Activated CD4-positive, alpha-beta T cell treated with anti-CD3 and anti-CD28 coated beads for 24 hours (primary cell): ENCODE data around the gene OR2J3.
"Not testable (repeated sequence)": the region's sequence is repeated elsewhere in the genome, so short reads cannot be mapped to it uniquely, and the experiment has no call there.

Experiments used
- DNase-seq, 2 donors: peaks; one replicate each; pipeline ENCODE4 v3.0.0-alpha.2; 2020; ENCODE audit warnings: low read depth in 2 of 2

Gene OR2J3

GRCh38 chr6:29107758-29108157 lies at the start of gene OR2J3:
Gene OR2J3 (plus strand): TSS chr6:29108058. CDS start chr6:29111891, 3,833 bp downstream.
- no peak for DNase-seq

GRCh38 chr6:29071831-29072723 lies 35.8 kb upstream of the OR2J3 start:
- DNase-seq, result no peak

- no peak for DNase-seq
These were observed 28.7 kb upstream of the OR2J3 start for GRCh38 chr6:29079203-29079602.

GRCh38 chr6:29081312-29081711 lies 26.5 kb upstream of the OR2J3 start:
- DNase-seq, result no peak

- DNase-seq, result no peak
These were observed 25.4 kb upstream of the OR2J3 start for GRCh38 chr6:29082457-29082856.

- no peak for DNase-seq
These were observed 20.6 kb upstream of the OR2J3 start, which contains the start of gene OR2B3 for GRCh38 chr6:29087213-29087612. Gene OR2B3 (minus strand): TSS chr6:29087313. CDS start chr6:29087248, 65 bp downstream.

GRCh38 chr6:29092957-29093356 lies 14.9 kb upstream of the OR2J3 start:
- no peak for DNase-seq

GRCh38 chr6:29097803-29098202 lies 10.1 kb upstream of the OR2J3 start:
- no peak for DNase-seq

GRCh38 chr6:29099190-29099589 lies 8.7 kb upstream of the OR2J3 start, which contains the start of gene OR2J1:
Gene OR2J1 (plus strand): TSS chr6:29099490. CDS start chr6:29100943, 1,453 bp downstream.
- DNase-seq, result no peak

GRCh38 chr6:29112135-29112534 lies 4.3 kb downstream of the OR2J3 start:
- no peak for DNase-seq

- not testable (repeated sequence) for DNase-seq
These were observed 7.1 kb downstream of the OR2J3 start for GRCh38 chr6:29114964-29115363.

GRCh38 chr6:29129326-29130012 lies 21.6 kb downstream of the OR2J3 start:
- no peak for DNase-seq

- DNase-seq, result no peak
These were observed 22.8 kb downstream of the OR2J3 start for GRCh38 chr6:29130644-29131043.

GRCh38 chr6:29131691-29132090 lies 23.8 kb downstream of the OR2J3 start:
- no peak for DNase-seq

GRCh38 chr6:29137724-29138123 lies 29.9 kb downstream of the OR2J3 start:
- no peak for DNase-seq

- no peak for DNase-seq
These were observed 33.7 kb downstream of the OR2J3 start for GRCh38 chr6:29141606-29142005.

GRCh38 chr6:29142309-29142708 lies 34.5 kb downstream of the OR2J3 start:
- no peak for DNase-seq

GRCh38 chr6:29146179-29146578 lies 38.3 kb downstream of the OR2J3 start:
- DNase-seq, result no peak

GRCh38 chr6:29147074-29147473 lies 39.2 kb downstream of the OR2J3 start:
- no peak for DNase-seq

- not testable (repeated sequence) for DNase-seq
These were observed 41.6 kb downstream of the OR2J3 start for GRCh38 chr6:29149444-29149843.

- no peak for DNase-seq
These were observed 45.2 kb downstream of the OR2J3 start for GRCh38 chr6:29153083-29153482.

GRCh38 chr6:29155182-29155581 lies 47.3 kb downstream of the OR2J3 start:
- DNase-seq, result not testable (repeated sequence)

GRCh38 chr6:29159922-29160321 lies 52.1 kb downstream of the OR2J3 start:
- not testable (repeated sequence) for DNase-seq
